HuH-7 (cell line): Measurements from ENCODE around the gene RAB25.
A peak's percentile ranks its signal among the peaks of the same experiment; 100 is the strongest.

Experiments
- DNase-seq: peaks from one replicate; pipeline ENCODE4 v3.0.0; 2011; ENCODE audit warnings: low spot score

RAB25 gene

GRCh38 chr1:156079762-156080161 is 18.8 kb downstream of the RAB25 start:
- no peak for DNase-seq

- DNase-seq, result no peak
These were observed 19.4 kb downstream of the RAB25 start for GRCh38 chr1:156080241-156080862.

GRCh38 chr1:156080863-156081179 is 19.9 kb downstream of the RAB25 start:
- no peak for DNase-seq

GRCh38 chr1:156081180-156081916 is 20.4 kb downstream of the RAB25 start:
- DNase-seq, result no peak

GRCh38 chr1:156081917-156082308 is 21.0 kb downstream of the RAB25 start:
- no peak for DNase-seq

GRCh38 chr1:156082309-156083091 is 21.5 kb downstream of the RAB25 start, which contains the start of gene MEX3A:
Gene MEX3A, minus strand, starts transcription at chr1:156082465. Its CDS starts 467 bp downstream, at chr1:156081998.
- peak; percentile 97 for DNase-seq

DNA sequence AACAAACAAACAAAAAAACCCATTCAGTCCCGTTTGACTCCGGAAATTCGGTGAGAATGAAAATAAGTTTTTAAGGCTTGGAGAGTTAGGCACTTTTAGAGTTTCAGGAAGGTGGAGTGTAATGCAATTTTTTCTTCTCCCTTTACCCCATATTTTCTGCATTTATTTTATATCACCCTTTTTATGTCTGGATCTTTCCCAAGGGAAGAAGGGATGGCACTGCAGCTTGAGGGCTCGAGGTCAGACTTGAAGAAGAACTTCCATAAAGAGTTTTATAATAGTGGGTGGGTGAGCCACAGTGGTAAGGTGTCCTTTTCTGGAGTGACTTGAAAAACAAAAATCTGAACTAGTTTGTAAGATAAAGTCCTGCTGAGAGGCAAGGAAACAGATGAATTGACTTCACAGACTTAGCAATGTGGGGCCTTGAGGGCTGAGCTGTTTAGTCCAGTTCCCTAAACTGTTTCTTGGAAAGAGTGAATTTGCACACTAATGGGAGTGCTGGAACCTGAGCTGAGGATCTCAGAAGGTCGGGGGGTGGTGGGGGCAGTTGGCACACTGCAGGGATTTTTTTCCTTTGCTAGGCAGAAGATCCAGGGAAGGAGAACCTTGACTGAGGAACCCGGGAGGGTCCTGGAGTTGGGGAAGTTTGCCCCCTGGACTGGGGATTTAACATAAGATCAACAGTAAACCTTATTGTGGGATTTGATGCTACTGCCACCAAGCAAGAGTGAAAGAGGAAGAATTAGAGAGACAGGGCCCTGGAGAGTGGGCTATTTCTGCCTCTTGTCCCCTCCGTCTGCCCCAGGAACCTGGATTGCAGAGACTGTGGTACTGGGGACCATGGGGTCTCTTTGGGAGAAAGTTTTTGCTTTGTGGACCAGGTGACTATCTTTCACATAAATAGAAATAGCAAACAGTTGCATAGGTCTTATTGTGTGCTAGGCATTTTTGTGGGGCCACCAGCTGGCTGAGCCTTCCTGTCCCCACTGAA is 23.1 kb downstream of the RAB25 start:
- DNase-seq, result no peak

- peak; percentile 70 for DNase-seq
These were observed 25.3 kb downstream of the RAB25 start for GRCh38 chr1:156086256-156086662.

DNA sequence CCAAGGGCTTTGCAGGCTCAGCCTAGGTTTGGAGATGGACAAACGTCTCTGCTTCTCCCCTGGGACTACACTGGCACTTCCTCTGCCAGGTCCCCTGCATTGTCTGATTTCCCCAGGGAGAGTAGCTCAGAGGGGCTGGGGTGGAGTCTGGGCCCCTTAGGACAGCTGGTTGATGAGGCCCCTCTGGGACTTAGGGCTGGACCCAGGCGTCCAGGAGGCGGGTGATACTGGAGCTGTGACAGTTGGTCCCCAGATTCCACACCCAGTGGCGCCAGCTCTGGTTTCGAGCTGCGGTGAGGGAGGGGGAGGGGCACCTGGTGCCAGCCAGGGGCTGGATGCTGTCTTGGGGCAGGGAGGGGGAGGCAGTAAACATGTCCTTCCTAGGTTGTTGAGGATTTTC is 28.7 kb downstream of the RAB25 start:
- no peak for DNase-seq

- DNase-seq, result no peak
These were observed 29.3 kb downstream of the RAB25 start for GRCh38 chr1:156090138-156090839.

DNA sequence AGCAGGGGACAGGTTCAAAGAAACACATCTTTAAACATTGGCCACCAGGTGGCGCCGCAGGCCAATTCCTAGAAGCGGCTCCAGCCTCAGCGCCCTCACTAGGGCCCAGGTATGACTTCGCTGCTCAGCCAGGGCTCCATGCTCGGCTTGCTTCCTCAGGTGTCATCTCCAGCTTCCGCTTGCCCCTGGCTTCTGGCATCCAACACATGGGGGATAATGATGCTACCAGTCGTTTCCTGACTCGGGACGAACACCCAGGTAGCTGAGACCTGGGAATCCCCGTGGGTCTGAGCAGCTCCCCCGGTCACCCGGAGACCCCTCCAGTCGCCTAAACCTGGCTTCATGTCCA is 29.9 kb downstream of the RAB25 start:
- DNase-seq, result peak; percentile 90

GRCh38 chr1:156091610-156092009 is 30.6 kb downstream of the RAB25 start:
- DNase-seq, result no peak

- no peak for DNase-seq
These were observed 35.0 kb downstream of the RAB25 start for GRCh38 chr1:156095906-156096508.

DNA sequence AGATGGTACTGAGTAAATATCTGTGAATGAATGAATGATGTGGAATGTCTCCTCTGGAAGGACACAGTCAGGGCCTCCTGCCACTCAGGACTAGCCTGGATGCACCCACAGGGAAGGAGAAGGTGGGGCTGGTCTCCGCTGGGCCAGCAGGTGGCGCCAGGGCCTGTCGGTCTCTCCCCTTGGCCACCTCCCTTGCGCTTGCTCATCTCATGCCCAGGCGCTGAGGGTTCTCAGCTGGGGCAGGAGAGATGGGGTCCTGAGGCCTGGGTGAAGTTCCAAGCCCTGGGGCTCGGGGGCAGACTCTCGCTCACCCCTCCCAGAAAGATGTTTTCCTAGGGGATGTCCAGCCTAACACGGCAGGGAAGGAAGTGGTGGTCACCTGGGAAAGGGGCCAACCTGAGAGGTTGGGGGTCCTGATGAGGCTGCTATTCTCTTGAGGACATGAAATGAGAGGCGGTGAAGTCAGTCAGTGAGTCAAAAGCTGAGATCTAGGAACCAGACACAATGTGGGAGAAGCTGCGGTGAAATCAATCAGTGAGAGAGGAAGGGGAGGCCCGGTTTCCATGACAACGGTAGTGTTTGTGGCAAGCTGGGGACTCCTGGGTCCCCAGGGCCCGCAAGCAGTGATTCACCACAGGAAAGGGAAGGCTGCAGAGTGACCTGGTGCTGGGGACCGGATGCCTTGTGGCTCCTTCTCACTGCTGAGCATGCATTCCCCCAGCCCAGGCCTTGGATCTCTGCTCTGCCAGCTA is 35.9 kb downstream of the RAB25 start:
- DNase-seq, result peak; percentile 95

GRCh38 chr1:156097499-156098178 is 36.7 kb downstream of the RAB25 start:
- DNase-seq, result no peak

- no peak for DNase-seq
These were observed 37.8 kb downstream of the RAB25 start for GRCh38 chr1:156098784-156099183.

DNA sequence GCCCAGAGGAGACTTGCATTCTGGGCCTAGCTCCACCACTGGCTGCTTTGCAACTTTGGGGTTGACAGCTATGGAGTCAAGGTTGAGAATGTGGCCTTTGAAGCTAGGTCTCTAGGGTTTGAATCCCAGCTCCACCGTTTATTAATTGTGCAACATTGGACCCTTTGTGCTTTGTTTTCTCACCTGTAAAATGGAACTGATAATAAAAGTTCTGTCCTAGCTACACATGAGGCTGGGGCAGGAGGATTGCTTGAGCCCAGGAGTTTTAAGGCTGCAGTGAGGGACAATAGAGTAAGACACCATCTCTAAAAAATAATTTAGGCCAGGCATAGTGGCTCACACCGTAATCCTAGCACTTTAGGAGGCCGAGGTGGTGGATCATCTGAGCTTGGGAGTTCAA is 38.3 kb downstream of the RAB25 start:
- no peak for DNase-seq

GRCh38 chr1:156100205-156100995 is 39.4 kb downstream of the RAB25 start:
- DNase-seq, result no peak

- no peak for DNase-seq
These were observed 40.9 kb downstream of the RAB25 start for GRCh38 chr1:156101880-156102279.
